PFSK-1 (cell line): ENCODE data around the gene ADPRH.

Source experiments
- FOXP2 ChIP-seq: optimal IDR thresholded peaks from 2 replicates; pipeline ENCODE3; 2011; ENCODE audit warnings: borderline replicate concordance, control low read depth, inconsistent platforms; ENCODE audit not compliant: insufficient read depth; ENCODE audit errors: extremely low read length, extremely low read depth
- POLR2AphosphoS5 ChIP-seq: IDR thresholded peaks from 2 replicates; pipeline ENCODE4 v1.6.1; 2012; ENCODE audit warnings: low read depth, mild to moderate bottlenecking, control low read depth, low read length, moderate library complexity
- SIN3A ChIP-seq: IDR thresholded peaks from 2 replicates; pipeline ENCODE4 v1.6.1; 2012; ENCODE audit warnings: mild to moderate bottlenecking, low read length, moderate library complexity, borderline replicate concordance; ENCODE audit not compliant: insufficient read depth
- TAF1 ChIP-seq: IDR thresholded peaks from 2 replicates; pipeline ENCODE4 v1.6.1; 2012; ENCODE audit warnings: low read length, control low read depth, borderline replicate concordance; ENCODE audit not compliant: insufficient read depth
- TF ChIP-seq, protein P1 (sequence below), 2 experiments: IDR thresholded peaks; 2 replicates each; pipeline versions ENCODE4 v1.6.1 to v1.8.0; 2011 to 2012; ENCODE audit warnings: low read depth in 2 of 2, low read length in 2 of 2, control low read depth in 1 of 2, inconsistent platforms in 1 of 2, mild to moderate bottlenecking in 1 of 2, moderate library complexity in 1 of 2; ENCODE audit not compliant: insufficient read depth in 1 of 2

ADPRH gene

DNA sequence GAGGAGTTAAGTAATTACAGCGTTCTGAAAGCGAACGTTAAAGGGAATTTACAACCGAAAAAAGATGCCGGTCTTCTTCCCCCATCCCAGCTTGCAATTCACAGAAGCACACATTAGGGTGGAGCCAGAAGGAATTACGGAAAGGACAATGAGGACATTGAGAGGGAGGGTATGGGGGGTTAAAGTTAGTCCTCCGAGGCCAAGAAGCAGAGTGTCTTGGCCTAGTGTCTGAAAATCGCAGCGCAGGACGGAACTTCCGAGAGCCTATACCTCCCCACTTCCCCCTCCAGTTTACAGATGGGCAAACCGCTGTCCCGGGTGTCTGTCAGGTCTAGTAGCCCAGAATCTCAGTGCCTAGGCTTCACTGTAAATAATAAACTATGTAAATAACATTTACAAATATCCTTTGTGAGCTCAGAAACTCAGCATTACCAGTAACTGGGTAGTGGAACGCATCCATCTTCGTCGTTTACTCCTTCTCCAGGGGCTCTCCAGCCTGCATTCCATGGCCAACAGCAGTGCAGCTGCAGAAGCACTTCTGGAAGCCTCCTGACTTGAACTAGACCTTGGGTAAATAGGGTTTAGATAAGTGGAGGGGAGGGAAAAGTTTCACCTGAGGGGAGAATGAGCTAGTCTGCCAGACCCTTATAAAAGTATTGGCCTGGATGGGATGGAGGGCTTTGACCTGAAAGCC, 922 bp downstream of the ADPRH start:
- TF ChIP-seq FOXP2 = no peak
- TF ChIP-seq SIN3A = no peak
- TF ChIP-seq, protein P1, sequence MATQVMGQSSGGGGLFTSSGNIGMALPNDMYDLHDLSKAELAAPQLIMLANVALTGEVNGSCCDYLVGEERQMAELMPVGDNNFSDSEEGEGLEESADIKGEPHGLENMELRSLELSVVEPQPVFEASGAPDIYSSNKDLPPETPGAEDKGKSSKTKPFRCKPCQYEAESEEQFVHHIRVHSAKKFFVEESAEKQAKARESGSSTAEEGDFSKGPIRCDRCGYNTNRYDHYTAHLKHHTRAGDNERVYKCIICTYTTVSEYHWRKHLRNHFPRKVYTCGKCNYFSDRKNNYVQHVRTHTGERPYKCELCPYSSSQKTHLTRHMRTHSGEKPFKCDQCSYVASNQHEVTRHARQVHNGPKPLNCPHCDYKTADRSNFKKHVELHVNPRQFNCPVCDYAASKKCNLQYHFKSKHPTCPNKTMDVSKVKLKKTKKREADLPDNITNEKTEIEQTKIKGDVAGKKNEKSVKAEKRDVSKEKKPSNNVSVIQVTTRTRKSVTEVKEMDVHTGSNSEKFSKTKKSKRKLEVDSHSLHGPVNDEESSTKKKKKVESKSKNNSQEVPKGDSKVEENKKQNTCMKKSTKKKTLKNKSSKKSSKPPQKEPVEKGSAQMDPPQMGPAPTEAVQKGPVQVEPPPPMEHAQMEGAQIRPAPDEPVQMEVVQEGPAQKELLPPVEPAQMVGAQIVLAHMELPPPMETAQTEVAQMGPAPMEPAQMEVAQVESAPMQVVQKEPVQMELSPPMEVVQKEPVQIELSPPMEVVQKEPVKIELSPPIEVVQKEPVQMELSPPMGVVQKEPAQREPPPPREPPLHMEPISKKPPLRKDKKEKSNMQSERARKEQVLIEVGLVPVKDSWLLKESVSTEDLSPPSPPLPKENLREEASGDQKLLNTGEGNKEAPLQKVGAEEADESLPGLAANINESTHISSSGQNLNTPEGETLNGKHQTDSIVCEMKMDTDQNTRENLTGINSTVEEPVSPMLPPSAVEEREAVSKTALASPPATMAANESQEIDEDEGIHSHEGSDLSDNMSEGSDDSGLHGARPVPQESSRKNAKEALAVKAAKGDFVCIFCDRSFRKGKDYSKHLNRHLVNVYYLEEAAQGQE (IDR thresholded peaks at IDR 0.05; ENCODE audit: insufficient read depth in 1 of 2, low read depth in 2 of 2, low read length in 2 of 2) = no peak
- no peak for TF ChIP-seq TAF1
- no peak for TF ChIP-seq POLR2AphosphoS5

DNA sequence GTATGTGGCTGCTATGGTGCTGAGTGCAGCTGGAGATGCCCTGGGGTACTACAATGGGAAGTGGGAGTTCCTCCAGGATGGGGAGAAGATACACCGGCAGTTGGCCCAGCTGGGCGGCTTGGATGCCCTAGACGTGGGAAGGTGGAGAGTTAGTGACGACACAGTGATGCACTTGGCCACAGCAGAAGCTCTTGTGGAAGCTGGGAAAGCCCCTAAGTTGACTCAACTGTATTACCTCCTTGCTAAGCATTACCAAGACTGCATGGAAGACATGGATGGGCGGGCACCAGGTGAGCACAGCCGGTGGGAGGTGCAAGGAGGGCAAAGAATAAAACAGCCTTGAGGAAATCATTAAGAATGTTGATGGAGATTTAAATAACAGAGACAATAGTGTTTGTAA, 2.9 kb downstream of the ADPRH start:
- no peak for TF ChIP-seq POLR2AphosphoS5
- TF ChIP-seq SIN3A = no peak
- TF ChIP-seq FOXP2 = no peak
- TF ChIP-seq, protein P1 (IDR thresholded peaks at IDR 0.05; ENCODE audit: insufficient read depth in 1 of 2, low read depth in 2 of 2, low read length in 2 of 2) = no peak

DNA sequence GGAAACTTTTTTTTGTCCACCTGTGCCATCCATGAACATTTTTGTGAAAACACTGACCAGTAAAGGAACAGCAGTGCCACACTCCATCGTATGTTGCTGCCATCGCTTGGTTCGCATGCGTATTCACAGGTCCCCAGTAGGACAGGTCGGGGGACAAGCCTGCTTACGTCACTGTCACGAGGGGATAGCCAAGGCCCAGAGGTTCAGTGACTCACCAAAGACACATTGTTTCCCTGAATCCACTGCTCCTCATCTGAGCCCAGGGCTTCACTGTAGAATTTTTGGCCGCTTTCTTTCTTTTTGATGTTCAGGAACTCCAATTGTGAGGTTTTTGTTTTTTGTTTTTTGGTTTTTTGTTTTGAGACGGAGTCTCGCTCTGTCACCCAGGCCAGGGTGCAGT, 5.9 kb downstream of the ADPRH start:
- TF ChIP-seq FOXP2 = no peak
- TF ChIP-seq SIN3A = no peak
- TF ChIP-seq, protein P1 (IDR thresholded peaks at IDR 0.05; ENCODE audit: insufficient read depth in 1 of 2, low read depth in 2 of 2, low read length in 2 of 2) = no peak
- TF ChIP-seq TAF1 = no peak
- no peak for TF ChIP-seq POLR2AphosphoS5

- TF ChIP-seq, protein P1 (IDR thresholded peaks at IDR 0.05; ENCODE audit: insufficient read depth in 1 of 2, low read depth in 2 of 2, low read length in 2 of 2) = no peak
- TF ChIP-seq POLR2AphosphoS5 (no peak), FOXP2 (no peak), TAF1 (no peak), SIN3A (no peak)
Measured at GRCh38 chr3:119585856-119586570, 6.7 kb downstream of the ADPRH start.
